Measurements from ENCODE around the gene ZIC5. TPM values are rescaled to one million over a fixed set of nuclear protein-coding genes. Genes with fewer than 3 reads are reported as not detected.

Gene ZIC5
- total RNA-seq, 1 donor from 2014 or later = 0.27 TPM

GRCh38 chr13:99966064-99966805, 5.3 kb downstream of the ZIC5 start:
- no peak for DNase-seq (ENCODE audit: low read depth)
- Histone ChIP-seq H3K4me3 (ENCODE audit: insufficient read depth, low read depth, low read length) (no peak overlapping the region), H3K27me3 (ENCODE audit: insufficient read depth, low read length) (peaks cover 58% of the 10 kb centered on the region), H2AFZ (ENCODE audit: low read depth, low read length) (no peak overlapping the region), H3K79me2 (ENCODE audit: insufficient read depth, low read length) (peaks cover 32% of the 10 kb centered on the region), H3K4me1 (ENCODE audit: insufficient read depth, low read length) (peaks cover 11% of the 10 kb centered on the region), H3K9ac (ENCODE audit: low read length) (no peak overlapping the region), H3K4me2 (ENCODE audit: low read length) (peak overlapping the region; percentile 28), H3K36me3 (ENCODE audit: insufficient read depth, low read length) (no peaks in the 10 kb centered on the region), H3K9me3 (ENCODE audit: insufficient read depth, low read depth, low read length) (no peaks in the 10 kb centered on the region), H3K27ac (ENCODE audit: low read depth, low read length) (no peak overlapping the region), H4K20me1 (ENCODE audit: insufficient read depth, low read length) (no peaks in the 10 kb centered on the region)
- peaks cover 11% of the 10 kb centered on the region for H3K9me3 Mint-ChIP-seq (ENCODE audit: unreplicated experiment)
- no peak for FAIRE-seq
- no peak overlapping the region for H3K4me3 Mint-ChIP-seq (ENCODE audit: unreplicated experiment)
- H3K27ac Mint-ChIP-seq (ENCODE audit: unreplicated experiment) = no peak overlapping the region
- TF ChIP-seq EZH2 (IDR thresholded peaks at IDR 0.05; ENCODE audit: insufficient read depth, low read length) (no peak), CTCF (IDR thresholded peaks at IDR 0.05; ENCODE audit: insufficient read depth, low read depth, low read length) (no peak)
- H3K4me1 Mint-ChIP-seq (ENCODE audit: low read depth, unreplicated experiment) = no peaks in the 10 kb centered on the region
- no peaks in the 10 kb centered on the region for H3K36me3 Mint-ChIP-seq (ENCODE audit: low read depth, unreplicated experiment)
- H3K27me3 Mint-ChIP-seq (ENCODE audit: low read depth, unreplicated experiment) = peaks cover 60% of the 10 kb centered on the region

DNA sequence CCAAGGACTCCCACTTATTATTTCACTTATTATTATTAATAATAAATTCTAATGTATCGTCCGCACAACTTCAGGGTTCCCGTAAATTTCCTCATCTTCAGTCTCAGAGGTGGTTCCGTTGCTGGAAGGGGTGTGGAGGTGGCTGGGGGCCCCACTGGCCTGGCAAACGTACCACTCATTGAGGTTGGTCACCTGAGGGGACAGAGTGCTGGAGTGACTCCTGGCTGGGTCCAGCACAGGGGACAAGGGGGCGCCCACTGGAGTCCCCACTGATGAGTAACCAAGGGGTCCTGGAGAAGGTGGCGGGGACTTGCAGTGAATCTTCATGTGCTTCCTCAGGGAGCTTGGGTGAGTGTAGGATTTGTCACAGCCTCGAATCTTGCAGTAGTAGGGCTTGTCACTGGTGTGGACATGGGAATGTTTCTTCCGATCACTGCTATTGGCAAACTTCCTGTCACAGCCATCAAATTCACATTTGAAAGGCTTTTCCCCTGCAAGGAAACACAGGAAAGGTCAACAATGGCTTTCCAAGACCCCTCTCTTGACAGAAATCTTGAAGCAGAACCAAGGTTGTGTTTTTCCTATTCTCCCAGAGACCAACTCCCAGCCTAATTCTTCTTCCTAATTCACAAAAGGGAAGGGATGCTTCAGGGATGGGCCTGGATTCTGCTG, 6.1 kb downstream of the ZIC5 start:
- Histone ChIP-seq H2AFZ (ENCODE audit: low read depth, low read length) (no peak overlapping the region), H3K27me3 (ENCODE audit: insufficient read depth, low read length) (peaks cover 63% of the 10 kb centered on the region), H3K4me2 (ENCODE audit: low read length) (no peak overlapping the region), H3K9ac (ENCODE audit: low read length) (no peak overlapping the region), H3K9me3 (ENCODE audit: insufficient read depth, low read depth, low read length) (no peaks in the 10 kb centered on the region), H3K27ac (ENCODE audit: low read depth, low read length) (no peak overlapping the region), H4K20me1 (ENCODE audit: insufficient read depth, low read length) (no peaks in the 10 kb centered on the region), H3K4me1 (ENCODE audit: insufficient read depth, low read length) (peaks cover 11% of the 10 kb centered on the region), H3K4me3 (ENCODE audit: insufficient read depth, low read depth, low read length) (no peak overlapping the region), H3K36me3 (ENCODE audit: insufficient read depth, low read length) (no peaks in the 10 kb centered on the region), H3K79me2 (ENCODE audit: insufficient read depth, low read length) (peaks cover 32% of the 10 kb centered on the region)
- no peak for DNase-seq (ENCODE audit: low read depth)
- Mint-ChIP-seq H3K9me3 (ENCODE audit: unreplicated experiment) (peaks cover 11% of the 10 kb centered on the region), H3K4me1 (ENCODE audit: low read depth, unreplicated experiment) (no peaks in the 10 kb centered on the region), H3K27me3 (ENCODE audit: low read depth, unreplicated experiment) (peaks cover 67% of the 10 kb centered on the region), H3K4me3 (ENCODE audit: unreplicated experiment) (no peak overlapping the region), H3K27ac (ENCODE audit: unreplicated experiment) (no peak overlapping the region), H3K36me3 (ENCODE audit: low read depth, unreplicated experiment) (no peaks in the 10 kb centered on the region)
- no peak for TF ChIP-seq EZH2 (IDR thresholded peaks at IDR 0.05; ENCODE audit: insufficient read depth, low read length)
- no peak for TF ChIP-seq CTCF (IDR thresholded peaks at IDR 0.05; ENCODE audit: insufficient read depth, low read depth, low read length)
- FAIRE-seq = no peak
